ENCODE results near the gene RASSF1. TPM values are rescaled to one million over a fixed set of nuclear protein-coding genes. Genes with fewer than 3 reads are reported as not detected.

Gene RASSF1
- total and polyA plus RNA-seq, 2 of the 8 experiments (the other 6 are each of a cell fraction or from before 2014, with no cell fraction given): 10.3 to 15.7 TPM

- no peak overlapping the region for H2BK5ac ChIP-seq (ENCODE audit: low read depth, low read length)
- H2BK15ac ChIP-seq (ENCODE audit: low read length): no peak overlapping the region
- 90% methylated on average over 18 of the region's 18 CpGs; no CpG with 5 or more reads in 1 of the 2 experiments for WGBS, 2 experiments (ENCODE audit: extremely low coverage in 1 of 2, insufficient coverage in 1 of 2, insufficient read length in 1 of 2, insufficient replicate concordance in 2 of 2, low coverage in 1 of 2, low lambda C conversion rate in 2 of 2, missing lambda C conversion rate in 1 of 2)
- no peak for TF ChIP-seq JUN (IDR thresholded peaks at IDR 0.05; ENCODE audit: low read depth, low read length)
- no peak for TF ChIP-seq KDM5A (IDR thresholded peaks at IDR 0.05; ENCODE audit: low read length)
- TF ChIP-seq RXRA (IDR thresholded peaks at IDR 0.05; ENCODE audit: insufficient read depth, low read depth, low read length): no peak
- no peak for TF ChIP-seq TAF1 (IDR thresholded peaks at IDR 0.05; ENCODE audit: low read depth, low read length)
- no peak for TF ChIP-seq CBX8 (IDR thresholded peaks at IDR 0.05; ENCODE audit: borderline replicate concordance, low read depth, low read length)
- no peak for TF ChIP-seq MAX (IDR thresholded peaks at IDR 0.05)
- TF ChIP-seq SAP30 (IDR thresholded peaks at IDR 0.05; ENCODE audit: insufficient read depth, insufficient replicate concordance, low read length): no peak
- TF ChIP-seq, protein P1, sequence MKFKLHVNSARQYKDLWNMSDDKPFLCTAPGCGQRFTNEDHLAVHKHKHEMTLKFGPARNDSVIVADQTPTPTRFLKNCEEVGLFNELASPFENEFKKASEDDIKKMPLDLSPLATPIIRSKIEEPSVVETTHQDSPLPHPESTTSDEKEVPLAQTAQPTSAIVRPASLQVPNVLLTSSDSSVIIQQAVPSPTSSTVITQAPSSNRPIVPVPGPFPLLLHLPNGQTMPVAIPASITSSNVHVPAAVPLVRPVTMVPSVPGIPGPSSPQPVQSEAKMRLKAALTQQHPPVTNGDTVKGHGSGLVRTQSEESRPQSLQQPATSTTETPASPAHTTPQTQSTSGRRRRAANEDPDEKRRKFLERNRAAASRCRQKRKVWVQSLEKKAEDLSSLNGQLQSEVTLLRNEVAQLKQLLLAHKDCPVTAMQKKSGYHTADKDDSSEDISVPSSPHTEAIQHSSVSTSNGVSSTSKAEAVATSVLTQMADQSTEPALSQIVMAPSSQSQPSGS (IDR thresholded peaks at IDR 0.05; ENCODE audit: low read length): no peak
- no peak for TF ChIP-seq RNF2 (IDR thresholded peaks at IDR 0.05; ENCODE audit: borderline replicate concordance, low read depth, low read length, missing control alignments, poor library complexity, severe bottlenecking)
- no peak for TF ChIP-seq TBP (IDR thresholded peaks at IDR 0.05; ENCODE audit: low read depth, low read length)
- DNase-seq (ENCODE audit: low read depth in 1 of 2, low spot score in 2 of 2): no peak
- H2AK5ac ChIP-seq (ENCODE audit: low read depth, low read length): no peak overlapping the region
- peak overlapping the region; percentile 82 for H4K8ac ChIP-seq (ENCODE audit: extremely low read depth, insufficient read depth, low read length)
- no peak overlapping the region for H3K23ac ChIP-seq (ENCODE audit: insufficient read length)
- no peaks in the 10 kb centered on the region; a peak in 1 of 7 replicates for H3K27me3 ChIP-seq (replicated peaks in 1 of 4; ENCODE audit: control insufficient read depth in 3 of 4, extremely low read depth in 1 of 4, insufficient read depth in 3 of 4, low read length in 3 of 4)
- no peak overlapping the region for H3K9ac ChIP-seq (replicated peaks in 1 of 4; ENCODE audit: extremely low read depth in 1 of 4, low read depth in 3 of 4, low read length in 3 of 4)
- no peak overlapping the region for H3K18ac ChIP-seq (ENCODE audit: extremely low read depth, low read length)
- peaks cover 8% of the 10 kb centered on the region; the same call in 1 of the 2 replicates for H3K23me2 ChIP-seq (ENCODE audit: low read depth, low read length)
- H3K4me2 ChIP-seq (ENCODE audit: insufficient read depth in 1 of 2, low read depth in 2 of 2, low read length in 2 of 2): no peak overlapping the region
- H3K4ac ChIP-seq (replicated peaks; ENCODE audit: insufficient read length, low read depth, low read length): no peak overlapping the region
- FAIRE-seq: no peak
- ChIA-PET CTCF (ENCODE audit: partially characterized antibody) (interaction anchor here (0.5 to 3.0 kb wide), 8 partner anchors 9 to 56 kb away, joined by 3 to 16 read pairs (median 3); partner anchors contain the start of gene LSMEM2), POLR2A (ENCODE audit: partially characterized antibody) (interaction anchor here (0.9 to 11.3 kb wide), 5 partner anchors 18 to 74 kb away, joined by 3 to 149 read pairs (median 3); partner anchors contain the start of genes HYAL2 and LSMEM2)
- no peak overlapping the region for H3K14ac ChIP-seq (ENCODE audit: insufficient read length)
- no peak overlapping the region for H3K4me3 ChIP-seq (ENCODE audit: extremely low read depth in 1 of 4, insufficient read depth in 2 of 4, low read depth in 3 of 4, low read length in 4 of 4)
- H3K4me1 ChIP-seq (replicated peaks in 1 of 4; ENCODE audit: control insufficient read depth in 3 of 4, insufficient read depth in 4 of 4, low read length in 3 of 4): peaks cover 0 to 19% (median 8%) of the 10 kb centered on the region in 4 experiments; a peak in 5 of 7 replicates
- no peak overlapping the region for H2AFZ ChIP-seq (ENCODE audit: low read length)
- no peak overlapping the region for H3K56ac ChIP-seq (replicated peaks; ENCODE audit: insufficient read length, low read depth, low read length)
- no peaks in the 10 kb centered on the region for H3K36me3 ChIP-seq (ENCODE audit: control insufficient read depth in 2 of 4, insufficient read depth in 4 of 4, low read length in 3 of 4)
- no peaks in the 10 kb centered on the region for H3K79me1 ChIP-seq (ENCODE audit: low read depth, low read length)
- H4K5ac ChIP-seq (ENCODE audit: insufficient read length, low read depth, low read length): no peak overlapping the region
- no peaks in the 10 kb centered on the region for H3K9me3 ChIP-seq (ENCODE audit: insufficient read depth in 2 of 2, low read depth in 1 of 2, low read length in 1 of 2)
- H2BK20ac ChIP-seq (ENCODE audit: low read length): no peak overlapping the region
- H2BK120ac ChIP-seq (replicated peaks; ENCODE audit: low read depth, low read length): no peak overlapping the region
- peaks cover 0 to under 1% of the 10 kb centered on the region in 2 experiments; a peak in 1 of 4 replicates for H3K79me2 ChIP-seq (ENCODE audit: control insufficient read depth in 1 of 2, insufficient read depth in 2 of 2, low read length in 2 of 2)
- no peak overlapping the region for H4K91ac ChIP-seq (replicated peaks; ENCODE audit: insufficient read length, low read length)
- no peak overlapping the region for H3K27ac ChIP-seq (ENCODE audit: low read depth, low read length)
- H4K20me1 ChIP-seq (replicated peaks in 1 of 2; ENCODE audit: control insufficient read depth in 1 of 2, insufficient read depth in 2 of 2, low read length in 2 of 2): peaks cover 0 to 2% of the 10 kb centered on the region in 2 experiments
- H2BK12ac ChIP-seq (ENCODE audit: low read depth, low read length): no peak overlapping the region
Observed at GRCh38 chr3:50296721-50297383, 43.8 kb downstream of the RASSF1 start.

Data from H1 (cell line).